Uterus (tissue), 4 donors: Measurements from ENCODE around the gene PTEN. TPM values are rescaled to one million over a fixed set of nuclear protein-coding genes. Genes with fewer than 3 reads are reported as not detected.
A peak's percentile ranks its signal among the peaks of the same experiment; 100 is the strongest.

Source experiments
- DNase-seq, 2 donors: peaks; one replicate each; pipeline ENCODE4 v3.0.0-alpha.2; 2019 to 2020
- H3K27ac ChIP-seq, 2 donors: fragments of 200-600 bp; sonication (generic); 1 replicate in 1 of 2; 2 replicates in 1 of 2; pipeline ENCODE4 v1.5.1; 2016 to 2018
- H3K27me3 ChIP-seq, 2 donors: fragments of 200-600 bp; sonication (generic); one replicate each; pipeline ENCODE4 v1.5.1; 2018 to 2019; ENCODE audit warnings: control low read depth in 1 of 2
- H3K36me3 ChIP-seq, 2 donors: fragments of 200-600 bp; sonication (generic); one replicate each; pipeline ENCODE4 v1.5.1; 2019; ENCODE audit warnings: control low read depth in 1 of 2
- H3K4me1 ChIP-seq, 2 donors: fragments of 200-600 bp; sonication (generic); one replicate each; pipeline ENCODE4 v1.5.1; 2018 to 2019; ENCODE audit warnings: control low read depth in 1 of 2
- H3K4me3 ChIP-seq, 2 donors: fragments of 200-600 bp; sonication (generic); 1 replicate in 1 of 2; 2 replicates in 1 of 2; pipeline ENCODE4 v1.5.1; 2018 to 2019; ENCODE audit warnings: mild to moderate bottlenecking in 1 of 2
- H3K9me3 ChIP-seq, 2 donors: fragments of 200-600 bp; sonication (generic); one replicate each; pipeline ENCODE4 v1.5.1; 2019; ENCODE audit warnings: control low read depth in 1 of 2
- CTCF ChIP-seq, 4 experiments: fragments of 200-600 bp in 2 of 4; fragments of 450-650 bp in 2 of 4; sonication (generic) in 2 of 4; IDR thresholded peaks; one replicate each; pipeline ENCODE4 v1.5.1; 2016 to 2019; ENCODE audit warnings: antibody characterized with exemption in 4 of 4, mild to moderate bottlenecking in 2 of 4, moderate library complexity in 1 of 4
- POLR2A ChIP-seq, 2 donors: fragments of 450-650 bp; IDR thresholded peaks; one replicate each; pipeline ENCODE4 v1.6.1; 2016; ENCODE audit warnings: antibody characterized with exemption in 2 of 2, mild to moderate bottlenecking in 1 of 2, moderate library complexity in 1 of 2
- intact Hi-C: fragments of 100-400 bp; cut with DNase I; formaldehyde crosslinking; loops from one replicate; pipeline ENCODE4 v1.15.1; 2023; ENCODE audit warnings: low total_unique reads
- total RNA-seq, 4 donors: library from RNA; depleted of rRNA in 3 of 4; stranded (reverse); fragments of >200 nt in 3 of 4; gene quantifications; one replicate each; pipeline versions ENCODE4 v1.1.0 to v1.2.4, GENCODE V29; 2014 to 2023
- donor health status: DM: yes; HTN: yes; CAD: no.

The PTEN gene
- total RNA-seq, 4 donors from 2014 or later, result 40.0 to 317 (median 189) TPM

GRCh38 chr10:87931836-87932230, 68.4 kb downstream of the PTEN start:
- peaks cover 6 to 7% of the 10 kb centered on the region in 2 donors for H3K4me1 ChIP-seq
- no peak overlapping the region for H3K27ac ChIP-seq
- TF ChIP-seq POLR2A (IDR thresholded peaks at IDR 0.05) (no peak), CTCF (IDR thresholded peaks at IDR 0.05) (no peak)
- DNase-seq, result no peak
- intact Hi-C loops, result no loop called here
- H3K9me3 ChIP-seq, result no peaks in the 10 kb centered on the region
- no peak overlapping the region for H3K4me3 ChIP-seq
- H3K27me3 ChIP-seq, result no peaks in the 10 kb centered on the region
- no peaks in the 10 kb centered on the region for H3K36me3 ChIP-seq

- intact Hi-C loops, result no loop called here
- peaks cover 6 to 7% of the 10 kb centered on the region in 2 donors for H3K4me1 ChIP-seq
- H3K27me3 ChIP-seq, result no peaks in the 10 kb centered on the region
- no peak overlapping the region for H3K27ac ChIP-seq
- no peaks in the 10 kb centered on the region for H3K9me3 ChIP-seq
- H3K4me3 ChIP-seq, result no peak overlapping the region
- TF ChIP-seq CTCF (IDR thresholded peaks at IDR 0.05), result no peak
- TF ChIP-seq POLR2A (IDR thresholded peaks at IDR 0.05), result no peak
- no peaks in the 10 kb centered on the region for H3K36me3 ChIP-seq
- DNase-seq, result no peak
Observed at GRCh38 chr10:87935290-87936141, 72.1 kb downstream of the PTEN start.

GRCh38 chr10:87940210-87940609, 76.8 kb downstream of the PTEN start:
- TF ChIP-seq POLR2A (IDR thresholded peaks at IDR 0.05) (no peak), CTCF (IDR thresholded peaks at IDR 0.05) (no peak)
- no peak overlapping the region for H3K4me3 ChIP-seq
- H3K9me3 ChIP-seq, result no peaks in the 10 kb centered on the region
- no peak for DNase-seq
- intact Hi-C loops, result no loop called here
- peak overlapping the region in 1 of 2 donors; percentile 21 for H3K27ac ChIP-seq
- H3K27me3 ChIP-seq, result no peaks in the 10 kb centered on the region
- peaks cover 0 to 2% of the 10 kb centered on the region in 2 donors for H3K4me1 ChIP-seq
- no peaks in the 10 kb centered on the region for H3K36me3 ChIP-seq

- no peaks in the 10 kb centered on the region for H3K4me1 ChIP-seq
- no peaks in the 10 kb centered on the region for H3K9me3 ChIP-seq
- H3K27ac ChIP-seq, result no peak overlapping the region
- H3K4me3 ChIP-seq, result no peak overlapping the region
- no peaks in the 10 kb centered on the region for H3K27me3 ChIP-seq
- intact Hi-C loops, result no loop called here
- DNase-seq, result no peak
- no peak for TF ChIP-seq CTCF (IDR thresholded peaks at IDR 0.05)
- no peak for TF ChIP-seq POLR2A (IDR thresholded peaks at IDR 0.05)
- no peaks in the 10 kb centered on the region for H3K36me3 ChIP-seq
Observed at GRCh38 chr10:87942884-87943527, 79.6 kb downstream of the PTEN start.

- Histone ChIP-seq H3K9me3 (no peaks in the 10 kb centered on the region), H3K4me1 (no peaks in the 10 kb centered on the region), H3K27ac (no peak overlapping the region), H3K27me3 (no peaks in the 10 kb centered on the region), H3K4me3 (no peak overlapping the region), H3K36me3 (no peaks in the 10 kb centered on the region)
- no peak for DNase-seq
- intact Hi-C loops, result no loop called here
- TF ChIP-seq POLR2A (IDR thresholded peaks at IDR 0.05) (no peak), CTCF (IDR thresholded peaks at IDR 0.05) (no peak)
Observed at GRCh38 chr10:87945984-87946383, 82.6 kb downstream of the PTEN start.
